HUES6 (cell line): ENCODE results near the gene DCST1.

Experiments
- H3K27ac ChIP-seq: 2 replicates; pipeline ENCODE4 v1.7.0; 2013; ENCODE audit warnings: low read depth, mild to moderate bottlenecking, low read length, inconsistent platforms
- H3K27me3 ChIP-seq: 2 replicates; pipeline ENCODE4 v1.6.1; 2013; ENCODE audit warnings: low read length; ENCODE audit not compliant: control insufficient read depth, insufficient read depth
- H3K36me3 ChIP-seq: 2 replicates; pipeline ENCODE4 v1.6.1; 2013; ENCODE audit warnings: low read length; ENCODE audit not compliant: control insufficient read depth, insufficient read depth
- H3K4me1 ChIP-seq: 2 replicates; pipeline ENCODE4 v1.6.1; 2013; ENCODE audit warnings: low read length; ENCODE audit not compliant: control insufficient read depth, insufficient read depth
- H3K4me3 ChIP-seq: 2 replicates; pipeline ENCODE4 v1.5.1; 2013; ENCODE audit warnings: low read depth, low read length
- H3K9ac ChIP-seq: one replicate; pipeline ENCODE4 v1.6.1; 2013; ENCODE audit warnings: mild to moderate bottlenecking, low read length
- H3K9me3 ChIP-seq: 2 replicates; pipeline ENCODE4 v1.6.1; 2013; ENCODE audit warnings: low read depth, low read length; ENCODE audit not compliant: control insufficient read depth, insufficient read depth

Gene DCST1

GRCh38 chr1:155026588-155026987, 7.0 kb upstream of the DCST1 start:
- Histone ChIP-seq H3K4me3 (no peak overlapping the region), H3K36me3 (no peaks in the 10 kb centered on the region), H3K27me3 (no peaks in the 10 kb centered on the region), H3K4me1 (peaks cover 5% of the 10 kb centered on the region; the same call in 1 of the 2 replicates), H3K9me3 (no peaks in the 10 kb centered on the region), H3K9ac (no peak overlapping the region), H3K27ac (no peak overlapping the region)

DNA sequence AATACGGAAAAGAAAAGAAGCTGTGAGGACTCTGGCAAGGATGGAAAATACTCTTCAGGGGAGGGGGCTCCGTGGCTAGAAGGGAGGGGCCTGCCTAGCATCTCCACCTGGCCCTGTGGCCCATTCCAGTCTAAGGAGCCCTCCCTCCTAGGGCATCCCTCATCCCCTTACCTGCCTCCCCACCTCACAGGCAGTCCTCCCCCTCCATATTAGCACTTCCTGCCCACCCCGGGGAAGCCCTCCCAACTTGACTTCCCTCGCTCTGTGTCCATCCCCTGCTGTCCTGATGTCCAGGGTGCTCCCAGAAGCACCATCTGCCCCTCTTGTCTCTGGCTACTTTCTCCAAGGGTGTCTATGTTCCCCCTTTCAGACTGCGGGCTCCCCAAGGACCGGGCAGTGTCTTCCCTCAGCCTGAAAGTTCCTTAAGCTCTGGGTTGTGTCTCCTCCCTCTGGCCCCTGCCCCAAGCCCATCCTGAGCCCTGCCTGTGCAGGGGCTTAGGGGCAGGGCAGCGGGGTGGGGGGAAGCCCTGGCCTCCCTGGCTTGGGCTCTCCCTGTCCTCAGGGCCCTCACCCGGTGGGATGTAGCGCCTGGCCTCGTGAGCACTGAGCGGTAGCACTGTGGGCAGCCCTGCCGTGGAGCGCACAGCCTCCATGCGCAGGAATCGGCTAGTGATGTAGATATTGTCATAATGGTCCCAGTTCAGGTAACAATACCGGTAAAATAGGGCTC, 3.9 kb upstream of the DCST1 start:
- no peak overlapping the region for H3K27ac ChIP-seq
- H3K4me1 ChIP-seq: peaks cover 5% of the 10 kb centered on the region; the same call in 1 of the 2 replicates
- no peak overlapping the region for H3K9ac ChIP-seq
- no peaks in the 10 kb centered on the region for H3K27me3 ChIP-seq
- no peaks in the 10 kb centered on the region for H3K9me3 ChIP-seq
- no peaks in the 10 kb centered on the region for H3K36me3 ChIP-seq
- no peak overlapping the region for H3K4me3 ChIP-seq

DNA sequence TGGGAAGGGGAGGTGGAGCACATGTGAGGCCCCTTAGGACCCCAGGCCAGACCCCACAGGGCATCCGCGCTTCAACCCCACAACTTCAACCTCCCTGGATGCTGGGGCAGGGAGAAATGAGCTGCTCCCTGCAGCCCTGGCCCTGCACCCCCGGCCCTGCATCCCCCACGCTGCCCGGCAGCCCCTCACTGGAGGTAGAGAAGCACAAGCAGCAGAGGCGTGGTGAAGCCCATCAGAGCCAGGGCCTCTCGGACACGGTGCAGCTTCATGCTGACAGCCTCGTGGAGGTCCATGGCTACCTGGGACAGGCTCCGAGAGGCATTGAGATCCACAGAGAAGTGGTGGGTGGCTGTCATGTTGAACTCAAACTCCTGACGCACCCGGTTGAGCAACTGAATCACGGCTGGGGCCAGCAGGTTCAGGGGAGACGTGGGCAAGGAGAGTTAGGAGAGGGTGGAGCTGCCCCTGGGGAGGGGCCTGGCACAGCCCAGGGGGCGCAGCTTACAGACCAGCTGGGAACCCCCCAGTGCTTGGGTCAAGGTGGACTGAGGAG, 3.3 kb upstream of the DCST1 start:
- no peak overlapping the region for H3K4me3 ChIP-seq
- no peaks in the 10 kb centered on the region for H3K36me3 ChIP-seq
- no peaks in the 10 kb centered on the region for H3K9me3 ChIP-seq
- no peaks in the 10 kb centered on the region for H3K27me3 ChIP-seq
- H3K4me1 ChIP-seq: peaks cover 5% of the 10 kb centered on the region; the same call in 1 of the 2 replicates
- no peak overlapping the region for H3K9ac ChIP-seq
- no peak overlapping the region for H3K27ac ChIP-seq

DNA sequence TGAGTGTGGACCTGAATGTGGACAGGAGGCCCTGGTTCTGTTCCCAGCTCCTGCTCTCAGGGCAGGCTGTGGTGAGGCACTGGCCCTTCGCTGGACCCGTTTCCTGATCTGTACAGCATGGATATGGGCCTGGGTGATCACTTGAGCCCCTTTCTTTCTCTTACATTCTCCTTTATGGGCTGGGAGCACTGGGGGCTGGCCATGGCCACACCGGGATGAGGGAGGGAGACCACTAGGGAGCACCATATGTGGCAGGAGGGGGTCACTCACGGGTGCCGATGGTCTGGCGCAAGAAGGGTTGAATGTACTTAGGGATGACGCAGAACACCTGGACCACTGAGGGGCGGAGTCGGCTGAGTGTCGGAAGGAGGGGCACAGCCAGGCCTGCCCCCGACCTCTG, 2.7 kb upstream of the DCST1 start:
- Histone ChIP-seq H3K4me3 (no peak overlapping the region), H3K4me1 (peaks cover 5% of the 10 kb centered on the region; the same call in 1 of the 2 replicates), H3K36me3 (no peaks in the 10 kb centered on the region), H3K9me3 (no peaks in the 10 kb centered on the region), H3K27ac (no peak overlapping the region), H3K27me3 (no peaks in the 10 kb centered on the region), H3K9ac (no peak overlapping the region)

GRCh38 chr1:155032886-155033285, 738 bp upstream of the DCST1 start:
- Histone ChIP-seq H3K4me1 (no peaks in the 10 kb centered on the region), H3K9ac (no peak overlapping the region), H3K27me3 (no peaks in the 10 kb centered on the region), H3K27ac (no peak overlapping the region), H3K9me3 (no peaks in the 10 kb centered on the region), H3K36me3 (no peaks in the 10 kb centered on the region), H3K4me3 (no peak overlapping the region)

DNA sequence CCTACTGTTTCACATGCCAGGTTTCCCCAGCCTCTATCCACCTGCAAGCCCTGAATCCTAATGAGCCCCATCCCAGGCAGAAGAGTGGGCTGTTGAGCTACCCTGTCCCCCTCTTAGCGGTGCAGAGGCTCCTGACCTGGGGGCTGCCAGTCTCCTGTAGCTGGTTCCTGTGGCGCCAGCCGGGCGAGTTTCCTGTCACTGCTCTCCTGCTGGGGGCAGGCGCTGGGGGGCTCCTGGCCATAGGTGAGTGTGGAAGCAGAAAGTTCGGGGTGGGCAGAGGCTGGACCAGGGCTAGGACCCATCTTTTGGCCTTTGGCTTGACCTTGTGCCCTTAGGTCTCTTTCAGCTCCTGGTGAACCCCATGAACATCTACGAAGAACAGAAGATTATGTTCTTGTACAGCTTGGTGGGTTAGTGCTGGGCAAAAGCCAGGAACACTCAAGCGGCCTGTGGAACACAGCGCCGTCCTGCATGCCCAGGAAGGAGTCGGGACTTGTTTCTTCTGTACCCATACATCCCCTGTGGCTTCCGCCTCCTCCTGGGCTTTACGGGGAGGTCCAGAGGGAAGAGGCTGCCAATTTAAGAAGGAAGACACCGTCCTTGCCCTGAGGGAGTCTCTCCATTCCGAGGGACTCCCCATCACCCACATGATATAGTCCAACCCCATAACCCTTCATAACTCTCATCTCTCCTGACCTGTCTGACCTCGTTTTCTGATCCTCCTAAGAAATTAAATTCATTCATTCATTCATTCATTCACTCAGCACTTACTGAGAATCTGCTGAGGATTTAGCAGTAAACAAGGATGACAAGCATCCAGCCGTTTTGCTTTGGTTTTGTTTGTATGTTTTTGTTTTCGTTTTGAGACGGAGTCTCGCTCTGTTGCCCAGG, 939 bp downstream of the DCST1 start:
- H3K4me1 ChIP-seq: peaks cover 4% of the 10 kb centered on the region; the same call in 1 of the 2 replicates
- H3K4me3 ChIP-seq: no peak overlapping the region

GRCh38 chr1:155035936-155036335, 2.3 kb downstream of the DCST1 start:
- Histone ChIP-seq H3K4me1 (peaks cover 4% of the 10 kb centered on the region; the same call in 1 of the 2 replicates), H3K27me3 (no peaks in the 10 kb centered on the region; the same call in 1 of the 2 replicates), H3K27ac (no peak overlapping the region)

More for the DNA sequence above, 939 bp downstream of the DCST1 start:
- Histone ChIP-seq H3K36me3 (no peaks in the 10 kb centered on the region), H3K27ac (no peak overlapping the region), H3K9me3 (no peaks in the 10 kb centered on the region), H3K27me3 (no peaks in the 10 kb centered on the region; the same call in 1 of the 2 replicates), H3K9ac (no peak overlapping the region)

DNA sequence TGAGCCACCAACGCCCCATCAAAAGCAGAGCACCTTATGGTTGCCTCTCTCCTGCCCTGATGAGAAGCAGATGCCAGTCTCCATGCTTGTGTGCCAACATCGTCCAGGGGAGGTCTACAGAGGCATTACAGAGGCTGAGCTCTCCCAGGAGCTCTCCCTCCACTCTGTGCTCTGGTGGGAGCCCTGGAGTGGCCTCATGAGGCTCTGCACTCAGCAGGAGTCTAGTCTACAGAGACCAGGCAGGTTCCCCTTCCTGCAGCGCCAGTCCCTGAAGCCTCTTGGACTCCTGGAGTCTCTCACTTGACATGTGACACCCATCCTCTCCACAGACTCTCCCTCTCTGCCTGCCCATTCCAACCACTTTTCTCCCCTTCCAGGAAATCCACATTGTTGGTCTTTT, 3.4 kb downstream of the DCST1 start:
- Histone ChIP-seq H3K9me3 (no peaks in the 10 kb centered on the region), H3K36me3 (no peaks in the 10 kb centered on the region), H3K27ac (no peak overlapping the region), H3K4me3 (no peak overlapping the region), H3K27me3 (no peaks in the 10 kb centered on the region; the same call in 1 of the 2 replicates), H3K9ac (no peak overlapping the region), H3K4me1 (peaks cover 4% of the 10 kb centered on the region; the same call in 1 of the 2 replicates)

More at GRCh38 chr1:155035936-155036335, 2.3 kb downstream of the DCST1 start:
- no peak overlapping the region for H3K9ac ChIP-seq
- H3K36me3 ChIP-seq: no peaks in the 10 kb centered on the region
- H3K4me3 ChIP-seq: no peak overlapping the region
- H3K9me3 ChIP-seq: no peaks in the 10 kb centered on the region

- Histone ChIP-seq H3K9ac (no peak overlapping the region), H3K27me3 (no peaks in the 10 kb centered on the region; the same call in 1 of the 2 replicates), H3K4me3 (no peak overlapping the region), H3K27ac (no peak overlapping the region), H3K9me3 (no peaks in the 10 kb centered on the region), H3K36me3 (no peaks in the 10 kb centered on the region), H3K4me1 (peaks cover 4% of the 10 kb centered on the region; the same call in 1 of the 2 replicates)
Measured at GRCh38 chr1:155037851-155038441, 4.3 kb downstream of the DCST1 start.

DNA sequence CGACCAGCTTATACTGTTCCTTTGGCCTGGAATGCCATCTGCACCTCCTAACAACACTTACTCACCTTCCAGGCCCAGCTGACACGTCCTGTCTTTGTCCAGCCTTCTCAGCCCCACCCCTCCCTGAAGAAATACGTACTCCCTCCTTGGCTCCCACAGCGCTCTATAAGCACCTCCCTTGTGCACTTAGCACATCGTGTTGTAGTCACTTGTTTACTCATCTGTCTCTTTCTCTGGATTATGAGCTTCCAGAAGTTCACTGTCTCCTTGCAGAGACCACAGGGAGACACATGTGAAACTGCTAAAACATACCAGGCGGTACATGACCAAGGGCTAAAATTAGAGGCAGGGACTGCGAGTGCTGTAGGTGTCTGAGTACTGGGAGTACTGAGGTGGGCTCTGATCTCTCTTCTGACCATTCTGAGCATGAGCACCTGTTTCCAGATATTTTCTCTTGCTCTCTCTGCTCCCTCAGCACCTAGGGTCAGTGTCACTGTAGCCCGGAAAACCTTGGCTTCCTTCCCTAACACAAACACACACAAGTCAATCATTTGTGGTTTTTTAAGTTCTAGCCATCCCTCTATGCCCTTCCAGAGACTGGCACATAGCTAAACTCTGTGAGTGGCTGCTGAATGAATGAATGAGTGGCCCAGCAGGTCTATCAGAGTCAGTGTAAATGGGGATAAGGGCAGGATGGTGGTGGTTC, 5.1 kb downstream of the DCST1 start:
- Histone ChIP-seq H3K27ac (no peak overlapping the region), H3K27me3 (no peaks in the 10 kb centered on the region; the same call in 1 of the 2 replicates), H3K9ac (no peak overlapping the region), H3K4me1 (peaks cover 4% of the 10 kb centered on the region; the same call in 1 of the 2 replicates), H3K36me3 (no peaks in the 10 kb centered on the region), H3K4me3 (no peak overlapping the region), H3K9me3 (no peaks in the 10 kb centered on the region)
